ENCODE results near the gene PCED1B. TPM values are rescaled to one million over a fixed set of nuclear protein-coding genes. Genes with fewer than 3 reads are reported as not detected.
A peak's percentile ranks its signal among the peaks of the same experiment; 100 is the strongest.

The PCED1B gene
- total and polyA plus RNA-seq, 2 experiments from 2014 or later, result 5.1 to 6.6 TPM

- H2AFZ ChIP-seq, result peak overlapping the region; percentile 84; the same call in 1 of the 2 replicates
- H3K4me2 ChIP-seq, result no peak overlapping the region
- H3K4me1 ChIP-seq (ENCODE audit: insufficient read depth), result peaks cover 19% of the 10 kb centered on the region
- H3K27ac Mint-ChIP-seq, result no peak overlapping the region; the same call in 1 of the 2 replicates
- H3F3A ChIP-seq (replicated peaks; ENCODE audit: low read depth), result no peaks in the 10 kb centered on the region; the same call in 1 of the 2 replicates
- H3K27me3 ChIP-seq (ENCODE audit: insufficient read depth), result no peaks in the 10 kb centered on the region
- H3K4me3 ChIP-seq, result no peak overlapping the region
- peaks cover 29% of the 10 kb centered on the region for H3K4me1 Mint-ChIP-seq
- DNase-seq (ENCODE audit: low spot score), result no peak
- H3K9me2 ChIP-seq (ENCODE audit: insufficient read depth), result no peaks in the 10 kb centered on the region
- H3K9me3 Mint-ChIP-seq, result no peaks in the 10 kb centered on the region
- H3K27ac ChIP-seq (ENCODE audit: low read depth), result no peak overlapping the region
- H3K27me3 Mint-ChIP-seq (ENCODE audit: insufficient read depth, low read depth, poor library complexity), result peaks cover 4% of the 10 kb centered on the region
- no peak for TF ChIP-seq ETS1 (IDR thresholded peaks at IDR 0.05)
- no peak for TF ChIP-seq ZNF114 (CRISPR knock-in tag; IDR thresholded peaks at IDR 0.05)
- TF ChIP-seq NANOG (IDR thresholded peaks at IDR 0.05; ENCODE audit: borderline replicate concordance), result no peak
- no peak for TF ChIP-seq ZNF331 (CRISPR knock-in tag; IDR thresholded peaks at IDR 0.05; ENCODE audit: low read depth)
- no peak for TF ChIP-seq EZH2 (IDR thresholded peaks at IDR 0.05; ENCODE audit: low read depth, unreplicated experiment)
- TF ChIP-seq CTCF (conservative IDR thresholded peaks at IDR 0.05; ENCODE audit: low read depth in 2 of 2), result no peak
- no peak for TF ChIP-seq JUNB (IDR thresholded peaks at IDR 0.05; ENCODE audit: unreplicated experiment)
- no peak for TF ChIP-seq REST (IDR thresholded peaks at IDR 0.05; ENCODE audit: unreplicated experiment)
- TF ChIP-seq EZH2phosphoT487 (IDR thresholded peaks at IDR 0.05; ENCODE audit: unreplicated experiment), result no peak
- no peak for TF ChIP-seq CREB1 (CRISPR knock-in tag; IDR thresholded peaks at IDR 0.05; ENCODE audit: low read depth)
- no peak for TF ChIP-seq POLR2AphosphoS5 (IDR thresholded peaks at IDR 0.05; ENCODE audit: low read depth)
- TF ChIP-seq STAT1 (IDR thresholded peaks at IDR 0.05; ENCODE audit: unreplicated experiment), result no peak
- TF ChIP-seq ZNF462 (CRISPR knock-in tag; IDR thresholded peaks at IDR 0.05), result no peak
- no peaks in the 10 kb centered on the region for H3K36me3 ChIP-seq (ENCODE audit: insufficient read depth)
- no peak overlapping the region for H3K4me3 Mint-ChIP-seq
- ATAC-seq, result no peak
- H4K20me1 ChIP-seq (replicated peaks; ENCODE audit: insufficient read depth), result no peaks in the 10 kb centered on the region
- no peaks in the 10 kb centered on the region for H3K36me3 Mint-ChIP-seq (ENCODE audit: low read depth)
- H3K79me2 ChIP-seq (replicated peaks; ENCODE audit: insufficient read depth), result no peaks in the 10 kb centered on the region
Measured at GRCh38 chr12:47218191-47218654, 138.8 kb downstream of the PCED1B start.

Data from GM23338 (cell line).